ENCODE data around the gene PCDHGA1. TPM values are rescaled to one million over a fixed set of nuclear protein-coding genes. Genes with fewer than 3 reads are reported as not detected.

Gene PCDHGA1
- total RNA-seq, 4 donors from 2014 or later = 0.65 to 0.97 (median 0.71) TPM

- TF ChIP-seq CTCF (IDR thresholded peaks at IDR 0.05 in 4 of 5, conservative IDR thresholded peaks at IDR 0.05 in 1 of 5) (no peak), POLR2A (IDR thresholded peaks at IDR 0.05) (no peak)
- in situ Hi-C loops (cut with MboI; ENCODE audit: low sequenced_read_pairs in 4 of 4) (no loop called here), intact Hi-C loops (cut with DNase I; ENCODE audit: low total_unique reads) (no loop called here)
- Histone ChIP-seq H3K9me3 (no peaks in the 10 kb centered on the region), H3K27me3 (no peaks in the 10 kb centered on the region), H3K27ac (no peak overlapping the region), H3K36me3 (peaks cover 0 to 31% of the 10 kb centered on the region in 2 donors), H3K4me3 (no peak overlapping the region), H3K4me1 (peaks cover 8 to 13% of the 10 kb centered on the region in 2 donors)
- DNase-seq = no peak
- ATAC-seq = no peak
Observed at GRCh38 chr5:141534492-141535213, 204.3 kb downstream of the PCDHGA1 start.

GRCh38 chr5:141543053-141543452 is 212.7 kb downstream of the PCDHGA1 start:
- Histone ChIP-seq H3K4me1 (no peaks in the 10 kb centered on the region), H3K36me3 (peaks cover 0 to 43% of the 10 kb centered on the region in 2 donors)
- no peak for TF ChIP-seq POLR2A (IDR thresholded peaks at IDR 0.05)
- no peak for TF ChIP-seq CTCF (IDR thresholded peaks at IDR 0.05 in 4 of 5, conservative IDR thresholded peaks at IDR 0.05 in 1 of 5)

GRCh38 chr5:141547488-141547887 is 217.2 kb downstream of the PCDHGA1 start:
- intact Hi-C loops (cut with DNase I; ENCODE audit: low total_unique reads) = no loop called here
- DNase-seq (no peak), ATAC-seq (no peak)
- no peaks in the 10 kb centered on the region for H3K4me1 ChIP-seq
- H3K4me3 ChIP-seq = no peak overlapping the region
- peaks cover 0 to 59% of the 10 kb centered on the region in 2 donors for H3K36me3 ChIP-seq
- no peaks in the 10 kb centered on the region for H3K27me3 ChIP-seq
- TF ChIP-seq POLR2A (IDR thresholded peaks at IDR 0.05) = no peak
- no peak for TF ChIP-seq CTCF (IDR thresholded peaks at IDR 0.05 in 4 of 5, conservative IDR thresholded peaks at IDR 0.05 in 1 of 5)
- in situ Hi-C loops (cut with MboI; ENCODE audit: low sequenced_read_pairs in 4 of 4) = no loop called here
- H3K27ac ChIP-seq = no peak overlapping the region
- peaks cover 0 to 10% (median 6%) of the 10 kb centered on the region in 3 donors for H3K9me3 ChIP-seq

More at GRCh38 chr5:141543053-141543452, 212.7 kb downstream of the PCDHGA1 start:
- Histone ChIP-seq H3K27ac (no peak overlapping the region), H3K9me3 (peaks cover 0 to 10% (median 3%) of the 10 kb centered on the region in 3 donors), H3K4me3 (no peak overlapping the region), H3K27me3 (no peaks in the 10 kb centered on the region)
- no peak for DNase-seq
- intact Hi-C loops (cut with DNase I; ENCODE audit: low total_unique reads) (no loop called here), in situ Hi-C loops (cut with MboI; ENCODE audit: low sequenced_read_pairs in 4 of 4) (no loop called here)
- ATAC-seq = no peak

- TF ChIP-seq POLR2A (IDR thresholded peaks at IDR 0.05) (no peak), CTCF (IDR thresholded peaks at IDR 0.05 in 4 of 5, conservative IDR thresholded peaks at IDR 0.05 in 1 of 5) (no peak)
- no peak overlapping the region for H3K4me3 ChIP-seq
- no peaks in the 10 kb centered on the region for H3K27me3 ChIP-seq
- intact Hi-C loops (cut with DNase I; ENCODE audit: low total_unique reads) (no loop called here), in situ Hi-C loops (cut with MboI; ENCODE audit: low sequenced_read_pairs in 4 of 4) (no loop called here)
- H3K27ac ChIP-seq = no peak overlapping the region
- no peaks in the 10 kb centered on the region for H3K4me1 ChIP-seq
- ATAC-seq (no peak), DNase-seq (no peak)
- peaks cover 0 to 10% (median 6%) of the 10 kb centered on the region in 3 donors for H3K9me3 ChIP-seq
- peaks cover 0 to 59% of the 10 kb centered on the region in 2 donors for H3K36me3 ChIP-seq
Observed at GRCh38 chr5:141547921-141548320, 217.6 kb downstream of the PCDHGA1 start.
